HEK293 (cell line): Measurements from ENCODE around the gene SMPDL3A.

ENCODE experiments used
- GLI4 ChIP-seq: fragments of 450-650 bp; formaldehyde crosslinking; IDR thresholded peaks from 2 replicates; pipeline ENCODE4 v1.5.1; 2016; ENCODE audit warnings: missing biosample characterization, missing genetic modification characterization
- KLF10 ChIP-seq: fragments of 450-650 bp; IDR thresholded peaks from 2 replicates; pipeline ENCODE4 v1.5.1; 2018; ENCODE audit warnings: missing biosample characterization, mild to moderate bottlenecking, missing genetic modification characterization
- KLF17 ChIP-seq: fragments of 450-650 bp; formaldehyde crosslinking; IDR thresholded peaks from 2 replicates; pipeline ENCODE4 v1.5.1; 2016; ENCODE audit warnings: missing biosample characterization, missing genetic modification characterization
- MZF1 ChIP-seq: fragments of 450-650 bp; formaldehyde crosslinking; IDR thresholded peaks from 2 replicates; pipeline ENCODE4 v1.5.1; 2017; ENCODE audit warnings: missing biosample characterization, missing genetic modification characterization, borderline replicate concordance
- PBX3 ChIP-seq: sonication (generic); formaldehyde crosslinking; IDR thresholded peaks from 2 replicates; pipeline ENCODE4 v1.8.1; 2022; ENCODE audit warnings: mild to moderate bottlenecking, moderate library complexity, missing genetic modification reagents
- PRDM10 ChIP-seq: fragments of 450-650 bp; formaldehyde crosslinking; IDR thresholded peaks from 2 replicates; pipeline ENCODE4 v1.5.1; 2016; ENCODE audit warnings: missing biosample characterization, missing genetic modification characterization
- PRDM6 ChIP-seq: fragments of 450-650 bp; formaldehyde crosslinking; IDR thresholded peaks from 2 replicates; pipeline ENCODE4 v1.5.1; 2017; ENCODE audit warnings: missing biosample characterization, missing genetic modification characterization
- ZBTB21 ChIP-seq: fragments of 450-650 bp; formaldehyde crosslinking; IDR thresholded peaks from 2 replicates; pipeline ENCODE4 v1.5.1; 2017; ENCODE audit warnings: missing biosample characterization, missing genetic modification characterization
- ZBTB7A ChIP-seq: fragments of 450-650 bp; formaldehyde crosslinking; IDR thresholded peaks from 2 replicates; pipeline ENCODE4 v1.5.1; 2016; ENCODE audit warnings: low read depth, missing biosample characterization, missing genetic modification characterization
- ZFP3 ChIP-seq: fragments of 450-650 bp; formaldehyde crosslinking; IDR thresholded peaks from 2 replicates; pipeline ENCODE4 v1.5.1; 2016; ENCODE audit warnings: low read depth, missing biosample characterization, missing genetic modification characterization
- ZFP41 ChIP-seq: fragments of 450-650 bp; formaldehyde crosslinking; IDR thresholded peaks from 2 replicates; pipeline ENCODE4 v1.5.1; 2016; ENCODE audit warnings: missing biosample characterization, missing genetic modification characterization, borderline replicate concordance
- ZNF10 ChIP-seq: fragments of 450-650 bp; formaldehyde crosslinking; IDR thresholded peaks from 2 replicates; pipeline ENCODE4 v1.5.1; 2017; ENCODE audit warnings: missing biosample characterization, missing genetic modification characterization
- ZNF202 ChIP-seq: fragments of 450-650 bp; formaldehyde crosslinking; IDR thresholded peaks from 2 replicates; pipeline ENCODE4 v1.5.1; 2016; ENCODE audit warnings: missing biosample characterization, missing genetic modification characterization, borderline replicate concordance
- ZNF239 ChIP-seq: fragments of 450-650 bp; formaldehyde crosslinking; IDR thresholded peaks from 2 replicates; pipeline ENCODE4 v1.5.1; 2016; ENCODE audit warnings: missing biosample characterization, missing genetic modification characterization
- ZNF324 ChIP-seq: fragments of 450-650 bp; formaldehyde crosslinking; IDR thresholded peaks from 2 replicates; pipeline ENCODE4 v1.5.1; 2016; ENCODE audit warnings: missing biosample characterization, missing genetic modification characterization
- ZNF341 ChIP-seq: fragments of 450-650 bp; formaldehyde crosslinking; IDR thresholded peaks from 2 replicates; pipeline ENCODE4; 2016; ENCODE audit warnings: low read depth, missing biosample characterization, missing genetic modification characterization
- ZNF391 ChIP-seq: fragments of 450-650 bp; formaldehyde crosslinking; IDR thresholded peaks from 2 replicates; pipeline ENCODE4 v1.5.1; 2016; ENCODE audit warnings: low read depth, missing biosample characterization, missing genetic modification characterization, borderline replicate concordance
- ZNF394 ChIP-seq: fragments of 450-650 bp; formaldehyde crosslinking; IDR thresholded peaks from 2 replicates; pipeline ENCODE4 v1.5.1; 2016; ENCODE audit warnings: missing biosample characterization, missing genetic modification characterization, mild to moderate bottlenecking, moderate library complexity, borderline replicate concordance
- ZNF449 ChIP-seq: fragments of 450-650 bp; formaldehyde crosslinking; IDR thresholded peaks from 2 replicates; pipeline ENCODE4 v1.5.1; 2017; ENCODE audit warnings: missing biosample characterization, mild to moderate bottlenecking, missing genetic modification characterization, moderate library complexity
- ZNF510 ChIP-seq: fragments of 450-650 bp; formaldehyde crosslinking; IDR thresholded peaks from 2 replicates; pipeline ENCODE4 v1.5.1; 2018; ENCODE audit warnings: mild to moderate bottlenecking, missing genetic modification characterization, missing biosample characterization; ENCODE audit not compliant: insufficient replicate concordance
- ZNF521 ChIP-seq: fragments of 450-650 bp; formaldehyde crosslinking; IDR thresholded peaks from 2 replicates; pipeline ENCODE4 v1.5.1; 2017; ENCODE audit warnings: missing biosample characterization, mild to moderate bottlenecking, missing genetic modification characterization
- ZNF544 ChIP-seq: fragments of 450-650 bp; formaldehyde crosslinking; IDR thresholded peaks from 2 replicates; pipeline ENCODE4 v1.5.0; 2017; ENCODE audit warnings: missing biosample characterization, missing genetic modification characterization
- ZNF561 ChIP-seq: fragments of 450-650 bp; IDR thresholded peaks from 2 replicates; pipeline ENCODE4 v1.5.1; 2018; ENCODE audit warnings: missing biosample characterization, missing genetic modification characterization, borderline replicate concordance
- ZNF621 ChIP-seq: fragments of 450-650 bp; formaldehyde crosslinking; IDR thresholded peaks from 2 replicates; pipeline ENCODE4 v1.5.1; 2017; ENCODE audit warnings: missing biosample characterization, missing genetic modification characterization
- ZNF623 ChIP-seq: fragments of 450-650 bp; formaldehyde crosslinking; IDR thresholded peaks from 2 replicates; pipeline ENCODE4 v1.5.1; 2016; ENCODE audit warnings: missing biosample characterization, missing genetic modification characterization
- ZNF626 ChIP-seq: fragments of 450-650 bp; sonication (Bioruptor Pico); formaldehyde crosslinking; IDR thresholded peaks from 2 replicates; pipeline ENCODE4 v1.5.1; 2018; ENCODE audit warnings: missing biosample characterization, missing genetic modification characterization, inconsistent platforms
- ZNF76 ChIP-seq: fragments of 450-650 bp; formaldehyde crosslinking; IDR thresholded peaks from 2 replicates; pipeline ENCODE4; 2016; ENCODE audit warnings: low read depth, missing biosample characterization, missing genetic modification characterization, borderline replicate concordance
- ZNF768 ChIP-seq: fragments of 450-650 bp; formaldehyde crosslinking; IDR thresholded peaks from 2 replicates; pipeline ENCODE4 v1.5.1; 2018; ENCODE audit warnings: missing biosample characterization, mild to moderate bottlenecking, missing genetic modification characterization
- ZSCAN23 ChIP-seq: fragments of 450-650 bp; formaldehyde crosslinking; IDR thresholded peaks from 2 replicates; pipeline ENCODE4 v1.5.1; 2016; ENCODE audit warnings: missing biosample characterization, missing genetic modification characterization
- ZXDB ChIP-seq: fragments of 450-650 bp; formaldehyde crosslinking; IDR thresholded peaks from 2 replicates; pipeline ENCODE4 v1.5.1; 2016; ENCODE audit warnings: missing biosample characterization, missing genetic modification characterization

Gene SMPDL3A

GRCh38 chr6:122789182-122790027 is at the start of gene SMPDL3A (continued):
- peak; percentile 16 for TF ChIP-seq KLF17 (tag by site-specific recombination)
- TF ChIP-seq ZNF510 = no peak
- peak; percentile 67; the same call in 1 of the 2 replicates for TF ChIP-seq PBX3 (CRISPR knock-in tag)
- TF ChIP-seq KLF10 (tag by site-specific recombination) = no peak
- TF ChIP-seq ZNF449 = no peak; the same call in 1 of the 2 replicates
- TF ChIP-seq ZNF521 (tag by site-specific recombination) = no peak
- peak; percentile 69 for TF ChIP-seq ZXDB
- no peak for TF ChIP-seq ZNF239 (tag by site-specific recombination)
- TF ChIP-seq ZBTB21 = no peak
- peak; percentile 78; the same call in 1 of the 2 replicates for TF ChIP-seq ZNF10 (tag by site-specific recombination)
- no peak for TF ChIP-seq ZNF623 (tag by site-specific recombination)
- TF ChIP-seq ZFP3 = peak; percentile 66; the same call in 1 of the 2 replicates
- peak; percentile 56; the same call in 1 of the 2 replicates for TF ChIP-seq ZNF561
- TF ChIP-seq ZSCAN23 (tag by site-specific recombination) = no peak
- no peak for TF ChIP-seq ZFP41 (tag by site-specific recombination)
- TF ChIP-seq ZNF544 (tag by site-specific recombination) = no peak
- TF ChIP-seq ZNF768 (tag by site-specific recombination) = no peak
- no peak; the same call in 1 of the 2 replicates for TF ChIP-seq ZNF76 (tag by site-specific recombination)
- no peak for TF ChIP-seq ZNF621 (tag by site-specific recombination)
- no peak for TF ChIP-seq PRDM6 (tag by site-specific recombination)
- no peak for TF ChIP-seq ZNF324 (tag by site-specific recombination)
- TF ChIP-seq ZNF626 (tag by site-specific recombination) = no peak
- TF ChIP-seq ZNF341 (tag by site-specific recombination) = peak; percentile 54; the same call in 1 of the 2 replicates
- TF ChIP-seq PRDM10 (tag by site-specific recombination) = peak; percentile 70
- TF ChIP-seq ZNF202 (tag by site-specific recombination) = peak; percentile 34; the same call in 1 of the 2 replicates
- peak; percentile 45; the same call in 1 of the 2 replicates for TF ChIP-seq ZNF394
- TF ChIP-seq ZBTB7A (tag by site-specific recombination) = no peak; the same call in 1 of the 2 replicates
- TF ChIP-seq ZNF391 (tag by site-specific recombination) = 0 out of 2 replicates have a peak, but pooled peaks have one; percentile 33
- TF ChIP-seq GLI4 (tag by site-specific recombination) = no peak
- TF ChIP-seq MZF1 (tag by site-specific recombination) = no peak
